ENCODE measurements around the gene TNS2.
A peak's percentile ranks its signal among the peaks of the same experiment; 100 is the strongest.

The TNS2 gene

GRCh38 chr12:53062011-53062961, 12.4 kb downstream of the TNS2 start:
- no peak for FAIRE-seq
- DNase-seq (ENCODE audit: insufficient read length, low spot score): no peak
- TF ChIP-seq PAX5 (IDR thresholded peaks at IDR 0.05; ENCODE audit: insufficient read depth, low read length, severe bottlenecking) (no peak), TAF1 (IDR thresholded peaks at IDR 0.05; ENCODE audit: low read depth, low read length) (no peak), POU2F2 (IDR thresholded peaks at IDR 0.05; ENCODE audit: low read depth, low read length) (no peak), POLR2AphosphoS5 (IDR thresholded peaks at IDR 0.05; ENCODE audit: low read depth, low read length) (no peak), SPI1 (IDR thresholded peaks at IDR 0.05; ENCODE audit: low read depth, low read length) (no peak), POLR2A (IDR thresholded peaks at IDR 0.05; ENCODE audit: low read depth, low read length) (no peak)

GRCh38 chr12:53062977-53063707, 13.3 kb downstream of the TNS2 start:
- TF ChIP-seq POU2F2 (IDR thresholded peaks at IDR 0.05; ENCODE audit: low read depth, low read length) (no peak), SPI1 (IDR thresholded peaks at IDR 0.05; ENCODE audit: low read depth, low read length) (no peak), POLR2AphosphoS5 (IDR thresholded peaks at IDR 0.05; ENCODE audit: low read depth, low read length) (no peak), TAF1 (IDR thresholded peaks at IDR 0.05; ENCODE audit: low read depth, low read length) (no peak), POLR2A (IDR thresholded peaks at IDR 0.05; ENCODE audit: low read depth, low read length) (no peak)
- FAIRE-seq (no peak), DNase-seq (ENCODE audit: insufficient read length, low spot score) (no peak)

- TF ChIP-seq POU2F2 (IDR thresholded peaks at IDR 0.05; ENCODE audit: low read depth, low read length) (no peak), PAX5 (IDR thresholded peaks at IDR 0.05; ENCODE audit: insufficient read depth, low read length, severe bottlenecking) (no peak), POLR2A (IDR thresholded peaks at IDR 0.05; ENCODE audit: low read depth, low read length) (no peak), POLR2AphosphoS5 (IDR thresholded peaks at IDR 0.05; ENCODE audit: low read depth, low read length) (no peak), TAF1 (IDR thresholded peaks at IDR 0.05; ENCODE audit: low read depth, low read length) (no peak), SPI1 (IDR thresholded peaks at IDR 0.05; ENCODE audit: low read depth, low read length) (no peak)
- FAIRE-seq: no peak
- DNase-seq (ENCODE audit: insufficient read length, low spot score): no peak
Measured at GRCh38 chr12:53063708-53064612, 14.1 kb downstream of the TNS2 start.

- DNase-seq (ENCODE audit: insufficient read length, low spot score) (no peak), FAIRE-seq (no peak)
- no peak for TF ChIP-seq SPI1 (IDR thresholded peaks at IDR 0.05; ENCODE audit: low read depth, low read length)
- no peak for TF ChIP-seq POLR2A (IDR thresholded peaks at IDR 0.05; ENCODE audit: low read depth, low read length)
- TF ChIP-seq TAF1 (IDR thresholded peaks at IDR 0.05; ENCODE audit: low read depth, low read length): no peak
- TF ChIP-seq PAX5 (IDR thresholded peaks at IDR 0.05; ENCODE audit: insufficient read depth, low read length, severe bottlenecking): no peak
- TF ChIP-seq POU2F2 (IDR thresholded peaks at IDR 0.05; ENCODE audit: low read depth, low read length): no peak
- TF ChIP-seq POLR2AphosphoS5 (IDR thresholded peaks at IDR 0.05; ENCODE audit: low read depth, low read length): no peak
Measured at GRCh38 chr12:53064613-53065436, 15.0 kb downstream of the TNS2 start.

GRCh38 chr12:53065470-53065869, 15.6 kb downstream of the TNS2 start:
- DNase-seq (ENCODE audit: insufficient read length, low spot score) (no peak), FAIRE-seq (no peak)
- TF ChIP-seq POLR2AphosphoS5 (IDR thresholded peaks at IDR 0.05; ENCODE audit: low read depth, low read length) (no peak), POLR2A (IDR thresholded peaks at IDR 0.05; ENCODE audit: low read depth, low read length) (no peak), PAX5 (IDR thresholded peaks at IDR 0.05; ENCODE audit: insufficient read depth, low read length, severe bottlenecking) (no peak), POU2F2 (IDR thresholded peaks at IDR 0.05; ENCODE audit: low read depth, low read length) (no peak), SPI1 (IDR thresholded peaks at IDR 0.05; ENCODE audit: low read depth, low read length) (no peak), TAF1 (IDR thresholded peaks at IDR 0.05; ENCODE audit: low read depth, low read length) (no peak)

- TF ChIP-seq TAF1 (IDR thresholded peaks at IDR 0.05; ENCODE audit: low read depth, low read length): no peak
- TF ChIP-seq SPI1 (IDR thresholded peaks at IDR 0.05; ENCODE audit: low read depth, low read length): no peak
- TF ChIP-seq POU2F2 (IDR thresholded peaks at IDR 0.05; ENCODE audit: low read depth, low read length): no peak
- TF ChIP-seq PAX5 (IDR thresholded peaks at IDR 0.05; ENCODE audit: insufficient read depth, low read length, severe bottlenecking): no peak
- DNase-seq (ENCODE audit: insufficient read length, low spot score): peak; percentile 86
- peak; percentile 92 for FAIRE-seq
Measured at GRCh38 chr12:53065975-53066931, 16.4 kb downstream of the TNS2 start.

- DNase-seq (ENCODE audit: insufficient read length, low spot score): no peak
- TF ChIP-seq PAX5 (IDR thresholded peaks at IDR 0.05; ENCODE audit: insufficient read depth, low read length, severe bottlenecking): no peak
- TF ChIP-seq TAF1 (IDR thresholded peaks at IDR 0.05; ENCODE audit: low read depth, low read length): no peak
- no peak for TF ChIP-seq POU2F2 (IDR thresholded peaks at IDR 0.05; ENCODE audit: low read depth, low read length)
Measured at GRCh38 chr12:53067074-53067992, 17.5 kb downstream of the TNS2 start.

More at GRCh38 chr12:53067074-53067992, 17.5 kb downstream of the TNS2 start:
- FAIRE-seq: no peak

All from GM12891 (cell line).